Stimulated activated CD8-positive, alpha-beta memory T cell treated with anti-CD3 and anti-CD28 coated beads, Interleukin-4, amount 100 ng/mL, for 24 hours (primary cell): ENCODE measurements around the gene MAML3.
A peak's percentile ranks its signal among the peaks of the same experiment; 100 is the strongest.

ENCODE experiments used
- DNase-seq: peaks from one replicate; pipeline ENCODE4 v3.0.0-alpha.2; 2020; ENCODE audit warnings: low read depth

The MAML3 gene

GRCh38 chr4:140153718-140154571 lies at the start of gene MAML3:
Gene MAML3 (minus strand): TSS chr4:140154184. CDS start chr4:140153327, 857 bp downstream.
- DNase-seq: peak; percentile 73

- DNase-seq: no peak
Observed at GRCh38 chr4:140198942-140199341, 45.0 kb upstream of the MAML3 start.

GRCh38 chr4:140195806-140196205 lies 41.8 kb upstream of the MAML3 start:
- DNase-seq: no peak

GRCh38 chr4:140189805-140190204 lies 35.8 kb upstream of the MAML3 start:
- no peak for DNase-seq

- no peak for DNase-seq
Observed at GRCh38 chr4:140188975-140189374, 35.0 kb upstream of the MAML3 start.

- DNase-seq: no peak
Observed at GRCh38 chr4:140187316-140187695, 33.3 kb upstream of the MAML3 start.

- DNase-seq: no peak
Observed at GRCh38 chr4:140186651-140187315, 32.8 kb upstream of the MAML3 start.

- DNase-seq: no peak
Observed at GRCh38 chr4:140186082-140186438, 32.1 kb upstream of the MAML3 start.

GRCh38 chr4:140185412-140186081 lies 31.6 kb upstream of the MAML3 start:
- no peak for DNase-seq

GRCh38 chr4:140183270-140183669 lies 29.3 kb upstream of the MAML3 start:
- DNase-seq: no peak

- DNase-seq: no peak
Observed at GRCh38 chr4:140180577-140180976, 26.6 kb upstream of the MAML3 start.

GRCh38 chr4:140176735-140177134 lies 22.8 kb upstream of the MAML3 start:
- DNase-seq: no peak

GRCh38 chr4:140174543-140174942 lies 20.6 kb upstream of the MAML3 start:
- no peak for DNase-seq

- DNase-seq: no peak
Observed at GRCh38 chr4:140172960-140173359, 19.0 kb upstream of the MAML3 start.

GRCh38 chr4:140170299-140170698 lies 16.3 kb upstream of the MAML3 start:
- no peak for DNase-seq

- DNase-seq: no peak
Observed at GRCh38 chr4:140168936-140169335, 15.0 kb upstream of the MAML3 start.

GRCh38 chr4:140168474-140168873 lies 14.5 kb upstream of the MAML3 start:
- DNase-seq: no peak

GRCh38 chr4:140163029-140163810 lies 9.2 kb upstream of the MAML3 start:
- no peak for DNase-seq

- DNase-seq: no peak
Observed at GRCh38 chr4:140162596-140162995, 8.6 kb upstream of the MAML3 start.

- no peak for DNase-seq
Observed at GRCh38 chr4:140158365-140159030, 4.5 kb upstream of the MAML3 start.

GRCh38 chr4:140157341-140157740 lies 3.4 kb upstream of the MAML3 start:
- DNase-seq: no peak
